DND-41 (cell line): ENCODE measurements around the gene CHD8.

Experiments
- ATAC-seq: fragments of 200-7000 bp; cut with Tn5 transposase; 3 replicates; pipeline ENCODE4 v1.9.1; 2021; ENCODE audit warnings: low read depth; ENCODE audit not compliant: insufficient read depth
- DNase-seq: peaks from one replicate; pipeline ENCODE4 v3.0.0-alpha.2; 2020
- H2AFZ ChIP-seq: 2 replicates; pipeline ENCODE4 v1.6.0; 2012; ENCODE audit warnings: low read depth, low read length
- H3K27ac ChIP-seq: 2 replicates; pipeline ENCODE4 v1.5.1; 2012; ENCODE audit warnings: low read length, inconsistent platforms
- H3K27me3 ChIP-seq: fragments of 200-600 bp; sonication (generic); 2 replicates; pipeline ENCODE4 v1.6.0; 2012; ENCODE audit warnings: low read length, mild to moderate bottlenecking, inconsistent platforms; ENCODE audit not compliant: insufficient read depth, poor library complexity
- H3K36me3 ChIP-seq: 2 replicates; pipeline ENCODE4 v1.5.1; 2012; ENCODE audit warnings: low read length, inconsistent platforms; ENCODE audit not compliant: insufficient read depth
- H3K4me1 ChIP-seq: 2 replicates; pipeline ENCODE4 v1.5.1; 2012; ENCODE audit warnings: mild to moderate bottlenecking, low read length; ENCODE audit not compliant: insufficient read depth
- H3K4me2 ChIP-seq: 2 replicates; pipeline ENCODE4 v1.6.0; 2012; ENCODE audit warnings: mild to moderate bottlenecking, moderate library complexity, low read length, inconsistent platforms; ENCODE audit not compliant: insufficient read depth
- H3K4me3 ChIP-seq, 2 experiments: fragments of 200-600 bp in 1 of 2; shearing (Covaris generic) in 1 of 2; 2 replicates each; pipeline ENCODE4 v1.5.1; 2012 to 2016; ENCODE audit warnings: inconsistent platforms in 2 of 2, low read length in 2 of 2, mild to moderate bottlenecking in 2 of 2, low read depth in 1 of 2, moderate library complexity in 1 of 2
- H3K79me2 ChIP-seq: 2 replicates; pipeline ENCODE4 v1.6.0; 2012; ENCODE audit warnings: low read length, inconsistent platforms; ENCODE audit not compliant: insufficient read depth
- H3K9ac ChIP-seq: 2 replicates; pipeline ENCODE4 v1.6.0; 2012; ENCODE audit warnings: low read depth, mild to moderate bottlenecking, inconsistent platforms, low read length, moderate library complexity
- H3K9me3 ChIP-seq: 2 replicates; pipeline ENCODE4 v1.5.1; 2012; ENCODE audit warnings: low read length, moderate library complexity, mild to moderate bottlenecking, inconsistent platforms; ENCODE audit not compliant: insufficient read depth, severe bottlenecking
- H4K20me1 ChIP-seq: 2 replicates; pipeline ENCODE4 v1.6.0; 2012; ENCODE audit warnings: low read length; ENCODE audit not compliant: insufficient read depth
- EZH2 ChIP-seq: IDR thresholded peaks from 3 replicates; pipeline ENCODE4 v1.6.1; 2012; ENCODE audit warnings: borderline replicate concordance, low read depth, mild to moderate bottlenecking, moderate library complexity, low read length, inconsistent platforms; ENCODE audit not compliant: severe bottlenecking
- TF ChIP-seq, protein P1 (sequence below): IDR thresholded peaks from 2 replicates; pipeline ENCODE4 v1.5.1; 2012; ENCODE audit warnings: borderline replicate concordance, low read length, moderate library complexity, mild to moderate bottlenecking; ENCODE audit not compliant: poor library complexity, severe bottlenecking; ENCODE audit errors: extremely low read depth

Gene CHD8

DNA sequence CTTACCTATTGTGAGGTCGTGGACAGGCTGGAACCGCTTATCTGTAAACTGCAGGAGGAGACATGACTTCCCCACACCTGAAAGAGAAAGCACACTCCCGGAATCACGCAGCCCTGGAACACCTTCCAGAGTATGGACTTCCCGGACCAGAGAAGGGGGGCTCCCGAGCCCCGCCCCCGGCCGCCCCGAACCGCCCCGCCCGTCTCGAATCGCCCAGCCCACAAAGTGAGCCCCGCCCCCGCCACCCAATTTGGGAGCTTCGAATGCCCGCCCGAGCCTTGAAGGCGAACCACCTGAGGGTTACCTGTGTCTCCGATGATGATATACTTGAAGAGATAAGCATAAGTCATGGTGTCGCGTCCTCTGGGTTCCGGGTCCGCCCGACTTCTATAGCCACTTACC is 20.6 kb upstream of the CHD8 start:
- no peaks in the 10 kb centered on the region for H3K27me3 ChIP-seq
- DNase-seq (no peak), ATAC-seq (peak; percentile 52)
- TF ChIP-seq, protein P1, sequence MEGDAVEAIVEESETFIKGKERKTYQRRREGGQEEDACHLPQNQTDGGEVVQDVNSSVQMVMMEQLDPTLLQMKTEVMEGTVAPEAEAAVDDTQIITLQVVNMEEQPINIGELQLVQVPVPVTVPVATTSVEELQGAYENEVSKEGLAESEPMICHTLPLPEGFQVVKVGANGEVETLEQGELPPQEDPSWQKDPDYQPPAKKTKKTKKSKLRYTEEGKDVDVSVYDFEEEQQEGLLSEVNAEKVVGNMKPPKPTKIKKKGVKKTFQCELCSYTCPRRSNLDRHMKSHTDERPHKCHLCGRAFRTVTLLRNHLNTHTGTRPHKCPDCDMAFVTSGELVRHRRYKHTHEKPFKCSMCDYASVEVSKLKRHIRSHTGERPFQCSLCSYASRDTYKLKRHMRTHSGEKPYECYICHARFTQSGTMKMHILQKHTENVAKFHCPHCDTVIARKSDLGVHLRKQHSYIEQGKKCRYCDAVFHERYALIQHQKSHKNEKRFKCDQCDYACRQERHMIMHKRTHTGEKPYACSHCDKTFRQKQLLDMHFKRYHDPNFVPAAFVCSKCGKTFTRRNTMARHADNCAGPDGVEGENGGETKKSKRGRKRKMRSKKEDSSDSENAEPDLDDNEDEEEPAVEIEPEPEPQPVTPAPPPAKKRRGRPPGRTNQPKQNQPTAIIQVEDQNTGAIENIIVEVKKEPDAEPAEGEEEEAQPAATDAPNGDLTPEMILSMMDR, result no peak
- no peak for TF ChIP-seq EZH2
- peak overlapping the region; percentile 52 for H3K9ac ChIP-seq
- H4K20me1 ChIP-seq, result no peaks in the 10 kb centered on the region; the same call in 1 of the 2 replicates
- peak overlapping the region; percentile 70 for H3K27ac ChIP-seq
- peaks cover 13% of the 10 kb centered on the region for H3K36me3 ChIP-seq
- H3K79me2 ChIP-seq, result peaks cover 51% of the 10 kb centered on the region
- peak overlapping the region; percentile 43 to 81; a peak in 3 of 4 replicates for H3K4me3 ChIP-seq
- H3K4me1 ChIP-seq, result peaks cover 30% of the 10 kb centered on the region
- H3K9me3 ChIP-seq, result no peaks in the 10 kb centered on the region
- peak overlapping the region; percentile 51 for H2AFZ ChIP-seq
- peak overlapping the region; percentile 64 for H3K4me2 ChIP-seq

- Histone ChIP-seq H2AFZ (peak overlapping the region; percentile 51), H3K4me2 (peak overlapping the region; percentile 64), H3K36me3 (peaks cover 8% of the 10 kb centered on the region), H3K4me1 (peaks cover 30% of the 10 kb centered on the region), H3K9me3 (no peaks in the 10 kb centered on the region), H3K27ac (peak overlapping the region; percentile 70), H4K20me1 (no peaks in the 10 kb centered on the region; the same call in 1 of the 2 replicates), H3K4me3 (peak overlapping the region; percentile 43 to 81; a peak in 3 of 4 replicates), H3K27me3 (no peaks in the 10 kb centered on the region), H3K79me2 (peaks cover 47% of the 10 kb centered on the region), H3K9ac (peak overlapping the region; percentile 52)
- no peak for DNase-seq
- ATAC-seq, result no peak
- TF ChIP-seq, protein P1, result no peak
- no peak for TF ChIP-seq EZH2
Measured at GRCh38 chr14:21475767-21476522, 20.0 kb upstream of the CHD8 start.

GRCh38 chr14:21467616-21468015 is 11.7 kb upstream of the CHD8 start:
- Histone ChIP-seq H4K20me1 (no peaks in the 10 kb centered on the region), H3K9me3 (no peaks in the 10 kb centered on the region), H3K4me3 (no peak overlapping the region), H3K4me2 (no peak overlapping the region), H2AFZ (no peak overlapping the region), H3K27ac (no peak overlapping the region), H3K9ac (no peak overlapping the region), H3K36me3 (peaks cover 27% of the 10 kb centered on the region), H3K27me3 (no peaks in the 10 kb centered on the region), H3K79me2 (no peaks in the 10 kb centered on the region), H3K4me1 (no peaks in the 10 kb centered on the region)
- TF ChIP-seq, protein P1, result no peak
- TF ChIP-seq EZH2, result no peak
- no peak for ATAC-seq
- DNase-seq, result no peak
